Vagina (tissue), 2 donors: Measurements from ENCODE around the gene TMA7. TPM values are rescaled to one million over a fixed set of nuclear protein-coding genes. Genes with fewer than 3 reads are reported as not detected.

ENCODE experiments used
- DNase-seq, 2 donors: peaks; one replicate each; pipeline ENCODE4 v3.0.0-alpha.2; 2017; ENCODE audit errors: extremely low spot score in 2 of 2
- H3K27ac ChIP-seq: fragments of 200-600 bp; sonication (generic); one replicate; pipeline ENCODE4 v1.5.1; 2019
- H3K27me3 ChIP-seq: fragments of 200-600 bp; sonication (generic); one replicate; pipeline ENCODE4 v1.5.1; 2019
- H3K36me3 ChIP-seq, 2 donors: fragments of 200-600 bp; sonication (generic); one replicate each; pipeline ENCODE4 v1.5.1; 2017 to 2019
- H3K4me1 ChIP-seq: fragments of 200-600 bp; sonication (generic); one replicate; pipeline ENCODE4 v1.5.1; 2019
- H3K4me3 ChIP-seq, 2 donors: fragments of 200-600 bp; sonication (generic); 1 replicate in 1 of 2; 2 replicates in 1 of 2; pipeline ENCODE4 v1.5.1; 2016 to 2019
- H3K9me3 ChIP-seq: fragments of 200-600 bp; sonication (generic); one replicate; pipeline ENCODE4 v1.5.1; 2019
- CTCF ChIP-seq, 3 experiments: fragments of 450-650 bp in 2 of 3; fragments of 200-600 bp in 1 of 3; sonication (generic) in 1 of 3; IDR thresholded peaks; one replicate each; pipeline ENCODE4 v1.5.1; 2017 to 2019; ENCODE audit warnings: antibody characterized with exemption in 3 of 3, mild to moderate bottlenecking in 2 of 3, moderate library complexity in 2 of 3
- POLR2A ChIP-seq, 2 donors: fragments of 450-650 bp; IDR thresholded peaks; one replicate each; pipeline ENCODE4 v1.6.1; 2017; ENCODE audit warnings: antibody characterized with exemption in 2 of 2, mild to moderate bottlenecking in 2 of 2, moderate library complexity in 2 of 2
- POLR2AphosphoS5 ChIP-seq, 2 donors: sonication (generic); formaldehyde crosslinking; IDR thresholded peaks; one replicate each; pipeline ENCODE4 v1.9.0; 2017; ENCODE audit warnings: antibody characterized with exemption in 2 of 2, mild to moderate bottlenecking in 2 of 2, low read depth in 1 of 2; ENCODE audit not compliant: insufficient read depth in 1 of 2
- intact Hi-C: fragments of 100-400 bp; cut with DNase I; formaldehyde crosslinking; loops from one replicate; pipeline ENCODE4 v1.15.1; 2023
- total RNA-seq: library from RNA; depleted of rRNA; stranded (reverse); fragments of >200 nt; gene quantifications from one replicate; pipeline ENCODE4 v1.2.3, GENCODE V29; 2016

Gene TMA7
- total RNA-seq, 1 donor from 2014 or later, result 251 TPM

GRCh38 chr3:48419597-48419996, 20.5 kb upstream of the TMA7 start:
- Histone ChIP-seq H3K36me3 (peaks cover 0 to 62% of the 10 kb centered on the region in 2 donors), H3K9me3 (no peaks in the 10 kb centered on the region), H3K27me3 (no peaks in the 10 kb centered on the region), H3K4me1 (peaks cover 32% of the 10 kb centered on the region), H3K4me3 (no peak overlapping the region), H3K27ac (no peak overlapping the region)
- intact Hi-C loops, result no loop called here
- TF ChIP-seq POLR2AphosphoS5 (IDR thresholded peaks at IDR 0.05; ENCODE audit: insufficient read depth in 1 of 2, low read depth in 1 of 2) (no peak), CTCF (IDR thresholded peaks at IDR 0.05) (no peak), POLR2A (IDR thresholded peaks at IDR 0.05) (no peak)
- DNase-seq, result no peak

- H3K9me3 ChIP-seq, result no peaks in the 10 kb centered on the region
- H3K4me3 ChIP-seq, result no peak overlapping the region
- peaks cover 41% of the 10 kb centered on the region for H3K4me1 ChIP-seq
- H3K27ac ChIP-seq, result no peak overlapping the region
- peaks cover 0 to 53% of the 10 kb centered on the region in 2 donors for H3K36me3 ChIP-seq
- no peaks in the 10 kb centered on the region for H3K27me3 ChIP-seq
- DNase-seq, result no peak
- intact Hi-C loops, result no loop called here
- no peak for TF ChIP-seq POLR2A (IDR thresholded peaks at IDR 0.05)
- no peak for TF ChIP-seq CTCF (IDR thresholded peaks at IDR 0.05)
- TF ChIP-seq POLR2AphosphoS5 (IDR thresholded peaks at IDR 0.05; ENCODE audit: insufficient read depth in 1 of 2, low read depth in 1 of 2), result no peak
Measured at GRCh38 chr3:48420561-48420960, 19.5 kb upstream of the TMA7 start.

GRCh38 chr3:48422272-48422671, 17.8 kb upstream of the TMA7 start:
- intact Hi-C loops, result no loop called here
- no peaks in the 10 kb centered on the region for H3K27me3 ChIP-seq
- DNase-seq, result no peak
- TF ChIP-seq POLR2A (IDR thresholded peaks at IDR 0.05) (no peak), POLR2AphosphoS5 (IDR thresholded peaks at IDR 0.05; ENCODE audit: insufficient read depth in 1 of 2, low read depth in 1 of 2) (no peak), CTCF (IDR thresholded peaks at IDR 0.05) (no peak)
- peaks cover 58% of the 10 kb centered on the region for H3K4me1 ChIP-seq
- H3K9me3 ChIP-seq, result no peaks in the 10 kb centered on the region
- H3K27ac ChIP-seq, result peak overlapping the region; percentile 9
- no peak overlapping the region for H3K4me3 ChIP-seq
- peaks cover 0 to 38% of the 10 kb centered on the region in 2 donors for H3K36me3 ChIP-seq

GRCh38 chr3:48422681-48423080, 17.4 kb upstream of the TMA7 start:
- no peak for DNase-seq
- no peak for TF ChIP-seq POLR2A (IDR thresholded peaks at IDR 0.05)
- H3K4me3 ChIP-seq, result no peak overlapping the region
- intact Hi-C loops, result no loop called here
- H3K27me3 ChIP-seq, result no peaks in the 10 kb centered on the region
- H3K9me3 ChIP-seq, result no peaks in the 10 kb centered on the region
- H3K4me1 ChIP-seq, result peaks cover 62% of the 10 kb centered on the region
- peak overlapping the region; percentile 9 for H3K27ac ChIP-seq
- H3K36me3 ChIP-seq, result peaks cover 0 to 34% of the 10 kb centered on the region in 2 donors

GRCh38 chr3:48423241-48423882, 16.7 kb upstream of the TMA7 start:
- Histone ChIP-seq H3K27me3 (no peaks in the 10 kb centered on the region), H3K9me3 (no peaks in the 10 kb centered on the region), H3K36me3 (peaks cover 0 to 27% of the 10 kb centered on the region in 2 donors), H3K27ac (peak overlapping the region; percentile 9), H3K4me1 (peaks cover 69% of the 10 kb centered on the region), H3K4me3 (no peak overlapping the region)
- no peak for DNase-seq
- no peak for TF ChIP-seq POLR2AphosphoS5 (IDR thresholded peaks at IDR 0.05; ENCODE audit: insufficient read depth in 1 of 2, low read depth in 1 of 2)
- no peak for TF ChIP-seq POLR2A (IDR thresholded peaks at IDR 0.05)
- TF ChIP-seq CTCF (IDR thresholded peaks at IDR 0.05), result no peak
- intact Hi-C loops, result no loop called here
